Measurements from ENCODE around the gene HMGCLL1.

Gene HMGCLL1

GRCh38 chr6:55578537-55579363 is at the start of gene HMGCLL1:
TSS of gene HMGCLL1 (minus strand) at chr6:55579192. CDS start at chr6:55579055, 137 bp downstream.
- DNase-seq (ENCODE audit: low read depth): peak; percentile 11

- no peak for DNase-seq (ENCODE audit: low read depth)
These were observed 43.0 kb upstream of the HMGCLL1 start for GRCh38 chr6:55621993-55622392.

DNA sequence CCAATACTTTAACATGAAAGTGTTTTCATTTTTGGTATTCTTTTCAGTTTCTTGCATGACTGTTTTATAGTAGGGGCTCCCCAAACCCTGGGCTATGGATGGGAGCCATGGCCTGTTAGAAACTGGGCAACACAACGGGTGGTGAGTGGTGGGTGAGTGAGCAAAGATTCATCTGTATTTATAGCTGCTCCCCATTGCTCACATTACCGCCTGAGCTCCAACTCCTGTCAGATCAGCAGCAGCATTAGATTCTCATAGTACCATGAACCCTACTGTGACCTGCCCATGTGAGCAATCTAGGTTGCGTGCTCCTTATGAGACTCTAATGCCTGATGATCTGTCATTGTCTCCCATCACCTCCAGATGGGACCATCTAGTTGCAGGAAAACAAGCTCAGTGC is 42.3 kb upstream of the HMGCLL1 start:
- DNase-seq (ENCODE audit: low read depth): no peak

DNA sequence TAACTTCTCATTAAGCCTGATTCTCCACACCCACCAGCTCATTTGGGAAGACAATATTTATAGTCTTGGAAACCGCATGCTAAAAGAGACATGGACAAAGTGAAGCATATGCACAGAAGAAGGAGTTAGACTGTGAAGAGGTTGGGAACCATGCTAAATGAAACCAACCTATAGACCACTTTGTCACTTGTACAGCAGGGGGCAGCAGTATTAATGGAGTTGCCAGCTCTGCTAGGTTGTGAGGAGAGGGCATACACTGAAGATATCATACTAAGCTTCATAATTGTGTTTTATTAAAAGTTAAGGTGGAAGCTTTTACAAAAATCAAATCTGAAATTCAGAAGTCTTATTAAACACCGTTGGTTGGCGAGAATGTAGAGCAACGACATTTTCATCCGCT is 38.3 kb upstream of the HMGCLL1 start:
- DNase-seq (ENCODE audit: low read depth): peak; percentile 64

GRCh38 chr6:55604021-55604420 is 25.0 kb upstream of the HMGCLL1 start:
- no peak for DNase-seq (ENCODE audit: low read depth)

DNA sequence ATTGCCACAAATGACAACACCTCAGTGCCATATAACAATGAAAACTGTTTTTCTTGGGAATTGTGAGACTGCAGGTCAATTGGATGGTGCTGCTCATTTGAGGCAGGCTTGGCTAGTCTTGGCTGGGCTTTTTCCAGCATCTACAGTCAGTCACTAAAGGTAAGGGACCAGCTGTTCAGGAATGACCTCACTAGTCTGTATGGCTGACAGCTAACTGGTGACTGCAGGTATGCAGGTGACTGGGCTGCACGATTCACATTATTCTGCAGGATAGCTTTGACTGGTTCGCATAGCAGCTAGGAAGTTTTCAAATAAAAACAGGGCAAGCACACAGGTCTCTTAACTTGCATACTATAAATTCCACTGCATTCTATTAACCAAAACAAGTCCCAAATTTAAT is 22.1 kb upstream of the HMGCLL1 start:
- no peak for DNase-seq (ENCODE audit: low read depth)

GRCh38 chr6:55594442-55594841 is 15.4 kb upstream of the HMGCLL1 start:
- DNase-seq (ENCODE audit: low read depth): no peak

- no peak for DNase-seq (ENCODE audit: low read depth)
These were observed 5.8 kb upstream of the HMGCLL1 start for GRCh38 chr6:55584654-55585354.

- no peak for DNase-seq (ENCODE audit: low read depth)
These were observed 2.2 kb downstream of the HMGCLL1 start for GRCh38 chr6:55576811-55577210.

- no peak for DNase-seq (ENCODE audit: low read depth)
These were observed 4.4 kb downstream of the HMGCLL1 start for GRCh38 chr6:55574556-55574955.

- DNase-seq (ENCODE audit: low read depth): no peak
These were observed 9.4 kb downstream of the HMGCLL1 start for GRCh38 chr6:55569638-55570037.

- no peak for DNase-seq (ENCODE audit: low read depth)
These were observed 10.1 kb downstream of the HMGCLL1 start for GRCh38 chr6:55568808-55569439.

GRCh38 chr6:55567558-55567957 is 11.4 kb downstream of the HMGCLL1 start:
- no peak for DNase-seq (ENCODE audit: low read depth)

GRCh38 chr6:55566036-55566710 is 12.8 kb downstream of the HMGCLL1 start:
- no peak for DNase-seq (ENCODE audit: low read depth)

DNA sequence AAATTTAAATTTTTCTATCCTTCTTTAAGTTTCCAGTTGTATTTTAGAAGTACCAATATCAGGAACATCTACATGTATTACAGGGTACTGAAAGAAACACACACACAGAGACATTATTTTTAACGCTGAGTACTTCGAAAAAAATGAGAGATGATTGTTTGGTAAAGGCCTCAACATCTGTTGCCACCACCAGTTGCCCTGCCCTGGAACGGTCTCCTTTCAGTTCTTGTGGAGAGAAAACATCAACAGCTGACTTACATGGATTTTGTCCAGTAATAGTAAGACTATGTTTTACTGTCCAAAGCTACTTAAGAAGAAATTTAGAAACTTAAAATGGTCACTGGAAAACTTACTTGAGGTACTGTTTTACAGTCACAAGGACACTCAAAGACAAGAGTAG is 16.7 kb downstream of the HMGCLL1 start:
- no peak for DNase-seq (ENCODE audit: low read depth)

DNA sequence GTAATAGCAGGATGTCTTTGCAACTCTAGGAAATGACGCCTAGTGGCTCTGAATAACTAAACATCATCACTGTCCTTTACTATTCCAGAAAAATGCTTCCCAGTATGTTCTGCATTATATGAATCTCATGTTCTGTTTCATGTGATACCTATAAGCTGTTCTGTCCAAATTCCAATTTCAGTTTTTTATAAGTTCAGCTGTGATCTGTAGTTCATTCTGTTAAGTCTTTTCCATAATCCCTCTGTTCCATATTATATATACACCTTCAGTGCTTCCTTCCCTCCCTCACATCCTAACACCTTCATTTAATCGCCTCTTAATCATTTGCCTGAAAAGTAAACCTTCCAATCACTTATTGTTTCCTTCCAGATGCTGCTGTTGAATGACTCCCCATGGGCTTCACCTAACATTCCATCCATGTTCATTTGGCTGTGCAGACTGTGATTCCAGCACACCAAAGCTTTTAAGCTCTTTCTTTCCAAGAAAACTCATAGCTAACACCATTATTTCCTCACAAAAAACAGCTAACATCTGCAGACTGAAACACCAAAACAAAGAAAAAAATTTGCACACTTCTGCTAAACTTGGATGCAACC is 18.6 kb downstream of the HMGCLL1 start:
- no peak for DNase-seq (ENCODE audit: low read depth)

- DNase-seq (ENCODE audit: low read depth): no peak
These were observed 21.8 kb downstream of the HMGCLL1 start for GRCh38 chr6:55557146-55557545.

DNA sequence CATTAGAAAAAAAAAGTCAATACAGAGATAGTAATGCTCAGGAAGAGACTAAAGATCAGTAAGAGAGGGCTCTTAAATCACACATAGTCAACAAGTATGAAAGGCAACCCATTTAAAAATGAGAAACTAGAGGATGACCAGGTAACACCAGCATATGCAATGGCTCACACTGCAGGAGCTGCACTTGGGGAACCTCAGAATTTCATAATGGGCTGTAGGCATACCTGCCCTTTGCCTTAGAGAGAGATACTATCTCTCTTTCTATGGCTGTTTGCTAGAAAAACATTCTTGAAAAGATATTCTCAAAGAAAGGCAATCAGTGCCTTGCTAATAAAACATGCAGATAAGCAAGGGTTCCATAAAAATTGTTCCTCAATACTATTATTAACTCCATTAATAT is 33.2 kb downstream of the HMGCLL1 start:
- no peak for DNase-seq (ENCODE audit: low read depth)

GRCh38 chr6:55543633-55544309 is 35.2 kb downstream of the HMGCLL1 start:
- peak; percentile 23 for DNase-seq (ENCODE audit: low read depth)

GRCh38 chr6:55541024-55541423 is 38.0 kb downstream of the HMGCLL1 start:
- DNase-seq (ENCODE audit: low read depth): no peak

DNA sequence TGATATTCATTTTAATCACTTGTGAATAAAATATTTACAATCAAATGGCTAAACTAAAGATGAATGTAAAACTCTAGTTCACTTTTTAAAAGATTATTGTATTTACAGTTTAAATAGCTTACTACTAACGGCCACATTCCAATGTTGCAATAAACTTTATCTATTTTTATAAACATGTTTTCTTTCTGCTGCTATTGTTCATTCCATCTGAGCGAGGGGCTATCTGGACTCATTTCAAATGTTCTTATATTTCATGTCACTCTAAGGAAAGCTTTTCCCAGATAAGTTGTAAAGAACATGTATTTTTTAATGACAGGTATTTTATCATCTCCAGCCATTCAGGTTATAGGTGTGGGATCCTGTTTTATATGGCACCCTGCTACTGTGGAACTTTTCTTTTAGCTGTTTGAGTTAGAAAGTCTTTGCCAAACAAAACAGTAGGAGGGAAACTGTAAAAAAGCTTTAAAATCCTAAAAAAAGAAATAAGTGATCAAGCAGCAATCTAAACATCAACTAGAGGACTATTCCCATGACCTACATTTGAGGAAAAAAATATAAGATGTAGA is 42.5 kb downstream of the HMGCLL1 start:
- no peak for DNase-seq (ENCODE audit: low read depth)
